GM12873 (cell line): Measurements from ENCODE around the gene EFNA5.

Experiments used
- CTCF ChIP-seq: IDR thresholded peaks from 2 replicates; pipeline ENCODE4 v1.5.1; 2012; ENCODE audit warnings: low read depth, mild to moderate bottlenecking, moderate library complexity, low read length, control low read depth; ENCODE audit not compliant: insufficient read depth; ENCODE audit errors: missing control alignments

The EFNA5 gene

GRCh38 chr5:107549567-107549966, 121.2 kb downstream of the EFNA5 start:
- no peak for TF ChIP-seq CTCF

- TF ChIP-seq CTCF = no peak
Measured at GRCh38 chr5:107548477-107548876, 122.3 kb downstream of the EFNA5 start.

GRCh38 chr5:107546719-107547118, 124.0 kb downstream of the EFNA5 start:
- TF ChIP-seq CTCF = no peak

- TF ChIP-seq CTCF = no peak
Measured at GRCh38 chr5:107545486-107545885, 125.3 kb downstream of the EFNA5 start.

GRCh38 chr5:107544967-107545366, 125.8 kb downstream of the EFNA5 start:
- TF ChIP-seq CTCF = no peak

- no peak for TF ChIP-seq CTCF
Measured at GRCh38 chr5:107544476-107544875, 126.3 kb downstream of the EFNA5 start.

- TF ChIP-seq CTCF = no peak
Measured at GRCh38 chr5:107543868-107544267, 126.9 kb downstream of the EFNA5 start.
